ENCODE measurements around the gene PIP5K1C.
A peak's percentile ranks its signal among the peaks of the same experiment; 100 is the strongest.
"Not testable (repeated sequence)": the region's sequence is repeated elsewhere in the genome, so short reads cannot be mapped to it uniquely, and the experiment has no call there.

Gene PIP5K1C

DNA sequence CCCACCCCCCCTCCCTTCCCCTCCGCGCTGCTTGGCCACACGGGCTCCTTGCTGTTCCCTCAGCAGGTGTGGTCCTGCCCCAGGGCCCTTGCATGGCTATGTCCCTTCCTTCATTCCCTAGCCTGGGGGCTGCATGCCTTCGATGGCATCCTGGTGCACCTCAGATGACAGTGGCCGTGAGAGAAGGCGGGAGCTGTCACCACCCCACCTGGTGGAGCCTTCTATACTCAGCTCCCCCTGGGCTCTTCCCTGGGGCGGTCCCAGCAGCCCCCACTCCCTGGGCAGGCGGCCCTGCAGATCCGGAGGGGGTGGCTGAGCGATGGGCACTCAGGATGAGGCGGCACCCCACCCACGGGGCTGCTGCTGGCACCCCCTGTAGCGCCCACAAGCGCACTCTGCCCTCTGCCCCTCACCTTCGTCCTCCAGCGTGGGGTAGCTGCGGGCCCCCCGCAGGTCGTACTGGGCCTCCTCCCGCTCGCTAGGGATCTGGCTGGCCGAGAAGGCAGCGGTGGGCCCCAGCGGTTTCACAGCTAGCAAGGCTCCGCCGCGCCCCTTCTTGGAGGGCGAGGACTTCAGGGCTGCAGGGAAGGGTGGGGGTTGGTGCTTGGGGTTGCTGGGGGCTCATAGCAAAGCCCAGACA, 56.5 kb downstream of the PIP5K1C start:
- DNase-seq, result no peak

DNA sequence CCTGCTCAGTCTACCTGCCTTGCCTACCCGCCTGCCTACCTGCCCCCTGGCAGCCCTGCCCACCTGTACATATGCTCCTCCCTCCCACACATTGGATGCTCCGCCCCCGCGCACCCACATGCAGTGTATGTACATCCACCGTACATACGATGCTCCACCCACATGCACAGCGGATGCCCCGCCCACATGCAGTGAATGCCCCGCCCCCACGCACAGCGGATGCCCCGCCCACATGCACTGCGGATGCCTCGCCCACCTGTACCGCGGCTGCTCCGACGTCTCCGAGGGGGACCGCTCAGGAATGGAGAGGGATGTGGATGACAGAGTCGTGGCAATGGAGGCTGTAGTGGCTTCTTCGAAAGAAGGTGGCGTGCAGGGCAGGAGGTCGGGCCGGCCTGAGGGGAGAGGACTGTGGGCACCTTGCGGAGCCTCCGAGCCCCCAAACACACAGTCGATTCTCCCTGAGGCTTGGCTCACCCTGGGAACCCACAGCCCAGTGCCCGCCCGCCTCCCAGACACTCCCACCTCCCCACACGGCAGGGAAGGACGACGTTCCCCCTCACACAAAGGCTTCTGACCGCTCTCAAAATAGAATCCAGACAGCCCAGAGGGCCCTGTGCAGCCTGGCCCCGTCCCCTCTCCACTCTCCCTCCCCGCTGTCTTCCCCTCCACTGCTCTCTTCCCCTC, 57.1 kb downstream of the PIP5K1C start:
- DNase-seq, result peak in 1 of 2 donors; percentile 8

DNA sequence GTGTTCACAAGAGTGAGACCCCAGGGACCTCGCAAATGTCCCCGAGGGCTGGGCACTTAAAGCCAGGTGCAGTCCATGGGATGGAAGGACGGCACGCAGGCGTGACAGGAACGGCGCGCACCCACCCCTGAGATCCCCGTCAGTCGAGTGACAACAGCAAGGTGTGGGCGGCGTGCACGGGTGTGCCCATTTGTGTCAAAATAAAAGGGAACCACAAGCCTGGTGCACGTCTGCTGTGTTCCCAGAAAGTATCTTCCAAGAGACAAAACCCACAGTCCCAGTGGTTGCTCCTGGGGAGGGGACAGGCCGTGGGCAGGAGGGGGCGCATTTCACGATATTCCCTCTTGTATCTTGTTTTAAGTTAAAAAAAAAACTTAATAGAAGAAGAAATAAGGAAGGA, 58.0 kb downstream of the PIP5K1C start:
- no peak for DNase-seq

DNA sequence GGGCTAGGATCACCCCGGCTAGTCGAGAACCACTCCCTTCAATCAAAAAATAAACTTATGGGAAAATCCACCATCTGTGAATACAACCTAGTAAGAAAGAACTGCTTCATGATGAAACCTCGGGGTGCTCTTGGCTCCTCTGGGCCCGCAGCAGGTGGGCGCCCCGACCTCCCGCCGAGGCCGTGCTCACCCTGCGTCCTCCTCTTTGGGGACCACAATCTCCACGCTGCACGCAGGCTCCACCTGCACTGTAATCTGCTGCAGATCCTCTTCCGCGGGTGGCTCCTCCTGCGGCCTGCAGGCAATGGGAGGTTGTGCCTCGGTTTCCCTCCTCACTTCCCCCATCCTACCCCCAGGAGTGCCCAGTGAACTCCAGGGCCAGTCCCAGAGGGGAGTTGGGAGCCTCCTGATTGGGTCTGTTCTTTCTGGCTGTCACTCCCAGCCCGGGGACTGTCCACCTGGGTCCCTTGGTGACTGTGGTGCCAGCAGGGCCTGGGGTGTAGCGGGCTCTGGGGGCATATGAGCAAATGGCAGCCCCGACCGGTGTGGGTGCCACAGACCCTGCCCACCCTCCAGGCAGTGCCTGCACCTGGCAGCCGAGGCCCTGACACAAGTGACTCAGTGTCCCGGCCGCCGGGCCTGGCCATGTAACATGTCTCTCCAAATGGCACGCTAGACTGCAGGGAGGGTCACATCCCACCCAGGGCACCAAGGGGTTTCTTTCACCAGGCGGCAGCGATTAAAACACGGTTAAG, 58.6 kb downstream of the PIP5K1C start:
- no peak for DNase-seq

DNA sequence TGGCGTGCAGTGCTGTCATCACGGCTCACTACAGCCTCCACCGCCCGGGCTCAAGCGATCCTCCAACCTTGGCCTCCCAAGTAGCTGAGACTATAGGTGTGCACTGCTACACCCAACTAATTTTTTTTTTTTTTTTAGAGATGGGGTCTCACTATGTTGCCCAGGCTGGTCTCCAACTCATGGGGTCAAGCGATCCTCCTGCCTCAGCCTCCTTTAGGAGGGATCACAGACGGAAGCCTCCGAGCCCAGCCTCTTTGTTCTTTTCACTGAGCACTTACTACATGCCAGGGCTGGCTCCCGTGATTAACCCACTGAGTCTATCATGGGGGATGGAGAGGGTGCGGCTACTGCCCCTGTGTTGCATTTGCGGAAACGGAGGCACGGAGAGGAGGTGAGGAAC, 60.8 kb downstream of the PIP5K1C start:
- no peak for DNase-seq

DNA sequence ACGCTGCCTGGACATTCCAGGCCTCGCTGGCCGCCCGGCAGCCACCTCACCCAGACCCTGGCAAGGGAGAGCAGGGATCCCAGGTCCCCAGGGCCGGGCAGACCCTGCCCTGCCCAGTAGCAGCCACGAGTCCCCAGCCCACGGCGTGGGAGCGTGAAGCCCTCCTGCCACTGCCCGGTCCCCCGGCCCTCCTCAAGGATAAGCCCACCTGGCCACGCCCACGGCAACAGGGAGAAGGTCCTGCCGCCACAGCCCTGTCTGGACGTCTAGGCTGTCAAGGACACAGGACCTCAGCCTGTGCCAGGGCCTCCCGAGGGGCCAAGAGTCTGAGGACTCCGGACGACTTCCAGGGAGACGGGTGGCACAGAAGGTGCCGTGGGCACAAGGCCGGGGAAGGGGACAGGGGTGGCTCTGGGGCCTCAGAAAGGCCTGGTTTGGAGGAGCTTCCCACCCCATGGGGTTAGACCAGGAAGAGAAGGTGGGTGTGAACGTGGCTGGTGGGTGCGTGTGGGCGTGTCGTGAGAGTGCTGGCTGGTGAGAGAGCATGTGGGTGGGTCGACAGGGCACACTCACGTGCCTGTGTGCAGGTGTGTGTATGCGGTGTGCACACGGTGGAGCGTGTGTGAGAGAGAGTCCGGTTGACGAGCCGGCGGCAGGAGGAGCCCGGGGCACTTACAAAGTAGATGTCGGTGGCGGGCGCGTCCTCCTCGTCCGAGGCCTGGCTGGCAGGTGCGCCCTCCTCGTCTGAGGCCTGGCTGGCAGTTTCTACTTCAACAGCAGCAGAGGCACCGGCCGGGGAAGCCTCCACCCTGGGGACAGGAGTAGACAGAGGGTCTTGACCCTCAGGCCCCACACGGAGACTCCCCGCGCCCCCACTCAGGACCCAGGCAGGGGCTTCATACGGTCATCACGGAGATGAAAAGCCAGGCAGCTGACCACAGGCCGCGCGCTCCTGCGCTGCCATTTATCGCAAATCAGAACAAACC, 61.8 kb downstream of the PIP5K1C start:
- no peak for DNase-seq

DNA sequence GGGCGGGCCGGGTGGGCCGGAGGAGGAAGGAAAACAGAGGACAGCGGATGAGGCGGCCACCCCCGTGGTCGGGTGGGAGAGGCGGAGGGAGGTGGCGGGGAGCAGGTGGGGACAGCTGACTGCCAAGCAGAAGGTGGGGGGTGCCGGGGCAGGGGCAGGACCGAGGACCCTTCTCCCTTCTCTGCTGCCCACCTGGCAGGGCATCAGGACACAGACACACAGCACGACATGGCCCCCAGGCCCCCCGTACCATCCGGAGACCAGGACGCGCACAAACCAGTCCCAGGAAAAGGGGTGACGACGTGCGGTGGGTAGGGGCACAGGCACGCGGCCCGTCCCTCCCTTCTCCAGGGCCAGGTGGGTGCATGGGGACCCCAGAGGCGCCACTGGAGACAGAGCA, 62.6 kb downstream of the PIP5K1C start:
- no peak for DNase-seq

DNA sequence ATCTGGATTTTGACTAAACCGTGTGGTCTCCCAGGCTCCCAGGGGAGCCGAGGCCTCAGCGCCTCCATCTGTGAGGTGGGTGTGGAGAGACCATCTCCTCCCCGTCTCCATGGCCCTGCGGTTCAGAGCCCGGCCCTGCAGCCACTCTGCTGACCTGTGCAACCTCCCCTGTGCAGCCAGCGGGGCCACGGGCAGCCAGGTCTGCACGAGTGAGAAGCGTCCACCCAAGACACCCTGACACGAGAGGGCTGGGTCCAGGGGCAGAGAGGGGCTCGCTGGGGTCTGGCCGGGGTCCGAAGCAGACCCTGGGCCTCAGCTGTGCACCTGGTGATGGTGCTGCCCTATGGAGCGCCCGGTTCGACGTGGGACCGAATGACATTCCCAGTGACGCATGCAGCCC, 63.3 kb downstream of the PIP5K1C start:
- no peak for DNase-seq

DNA sequence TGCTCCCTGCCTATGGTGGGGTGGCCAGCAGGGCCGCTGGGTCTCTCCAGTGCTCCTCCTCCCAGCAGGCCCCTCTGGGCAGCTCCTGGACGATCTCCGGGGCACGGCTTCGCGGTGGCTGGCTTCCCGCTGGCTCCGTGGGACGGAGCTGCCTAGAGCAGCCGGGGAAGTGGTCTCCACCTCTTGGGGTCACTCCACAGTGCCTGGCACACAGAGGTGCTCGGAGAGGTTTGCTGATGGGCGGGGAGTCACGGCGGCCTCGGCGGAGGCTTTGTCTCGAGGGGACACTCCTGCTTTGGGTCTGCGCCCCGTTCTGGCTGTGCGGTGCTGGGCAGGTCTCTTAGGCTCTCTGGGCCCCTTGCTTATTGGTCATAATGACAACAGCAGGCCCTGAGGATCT, 63.8 kb downstream of the PIP5K1C start:
- no peak for DNase-seq

DNA sequence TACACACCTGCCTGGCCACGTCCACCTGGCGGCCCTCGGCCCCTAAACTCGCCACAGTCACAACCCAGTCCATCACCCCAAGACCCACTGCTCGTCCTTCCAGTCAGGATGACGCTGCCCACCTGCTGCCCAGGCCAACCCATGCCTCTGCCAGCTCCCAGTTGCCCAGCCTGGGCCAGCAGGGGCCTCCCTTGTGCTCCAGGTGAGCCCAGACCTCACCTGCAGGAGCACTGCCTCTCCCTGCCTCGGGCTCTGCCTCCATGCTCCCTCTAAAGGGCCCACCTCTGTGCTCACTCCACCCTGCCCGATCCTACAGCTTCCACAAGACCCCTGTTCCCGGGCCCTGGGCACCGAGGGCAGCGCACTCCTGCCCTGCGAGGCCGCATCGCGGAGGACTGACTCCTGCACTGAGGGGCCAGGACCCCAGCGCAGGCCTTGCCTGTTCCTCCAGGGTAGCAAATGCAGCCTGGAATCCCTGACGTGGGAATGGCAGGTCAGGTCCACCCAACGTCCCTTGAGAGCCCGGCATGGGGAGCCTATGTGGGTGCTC, 65.7 kb downstream of the PIP5K1C start:
- no peak for DNase-seq

DNA sequence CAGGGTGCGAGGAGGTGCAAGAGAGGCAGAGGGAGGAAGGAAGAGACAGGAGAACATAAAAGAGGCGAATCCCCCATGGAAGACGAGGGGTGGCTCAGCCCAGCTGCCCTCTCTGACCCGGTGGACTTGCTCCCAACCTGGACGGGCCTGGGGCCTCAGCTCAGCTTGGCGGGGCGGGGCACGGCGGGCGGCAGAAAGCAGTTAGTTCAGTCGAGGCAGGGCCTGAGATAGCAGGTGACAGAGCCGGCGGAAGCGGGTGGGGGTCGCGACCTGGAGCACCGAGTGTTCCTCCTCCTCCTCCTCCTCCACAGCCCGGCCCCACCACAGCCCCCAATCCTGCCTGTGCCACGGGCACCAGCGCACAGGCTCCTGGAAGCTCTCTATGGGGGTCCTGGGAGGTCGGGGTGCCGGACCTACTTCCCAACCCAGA, 66.7 kb downstream of the PIP5K1C start:
- DNase-seq, result no peak

DNA sequence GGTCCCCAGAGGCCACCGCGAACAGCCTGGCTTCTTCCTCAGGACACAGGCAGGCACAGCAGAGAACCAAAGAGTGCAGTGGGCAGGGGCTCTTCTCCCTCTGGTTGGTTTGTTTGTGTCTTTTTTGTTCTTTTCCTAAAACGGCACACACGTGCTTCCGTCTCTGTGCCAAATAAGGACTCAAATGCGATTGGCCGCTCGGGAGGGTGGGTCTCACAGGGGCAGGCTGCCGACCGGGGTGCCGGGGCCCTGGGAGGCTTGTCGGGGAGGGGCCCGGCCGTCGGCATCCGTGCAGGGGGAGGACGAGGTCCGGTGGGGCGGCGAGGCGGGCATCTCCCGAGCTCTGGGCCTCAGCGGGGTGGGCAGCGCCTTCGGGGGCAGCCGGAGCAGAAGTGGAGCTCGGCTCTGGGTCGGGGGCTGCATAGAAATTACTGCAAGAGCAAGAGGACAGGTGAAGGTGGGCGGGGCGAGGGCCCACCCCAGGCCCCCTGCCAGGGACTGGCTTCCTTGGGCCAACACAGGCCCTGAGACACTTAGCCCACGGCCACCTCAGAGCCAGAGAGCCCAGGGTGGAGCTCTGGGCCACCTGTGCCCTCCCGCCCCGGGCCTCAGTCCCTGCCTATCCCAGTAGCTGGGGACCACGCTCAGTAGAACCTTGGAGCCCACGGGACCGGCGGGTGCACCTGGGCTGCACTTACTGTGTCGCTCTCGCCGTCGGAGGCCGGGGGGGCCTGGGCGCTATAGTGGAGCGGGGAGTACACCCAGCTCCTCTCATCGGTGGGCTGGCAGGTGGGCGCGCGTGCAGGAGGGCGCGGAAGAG, 67.3 kb downstream of the PIP5K1C start:
- DNase-seq, result no peak

DNA sequence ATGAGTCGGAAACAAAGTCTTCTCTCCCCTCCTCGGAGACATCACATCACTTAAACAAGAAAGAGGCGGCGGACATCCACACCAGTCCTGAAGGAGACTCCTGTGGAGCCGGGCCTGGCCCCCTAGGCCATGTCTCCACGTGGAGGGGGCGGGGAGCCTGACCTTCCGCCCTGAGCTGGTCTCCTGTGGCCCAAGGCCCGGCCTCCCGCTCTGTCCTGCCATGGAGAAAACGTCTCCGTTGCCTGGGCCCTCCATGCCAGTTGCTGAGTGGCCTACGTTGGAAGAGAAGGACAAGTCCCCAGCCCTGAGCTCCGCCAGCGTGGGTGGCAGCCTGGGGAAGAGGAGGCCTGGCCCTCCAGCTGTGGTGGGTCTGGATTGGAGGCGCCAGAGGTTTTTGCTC, 68.2 kb downstream of the PIP5K1C start:
- no peak for DNase-seq

DNA sequence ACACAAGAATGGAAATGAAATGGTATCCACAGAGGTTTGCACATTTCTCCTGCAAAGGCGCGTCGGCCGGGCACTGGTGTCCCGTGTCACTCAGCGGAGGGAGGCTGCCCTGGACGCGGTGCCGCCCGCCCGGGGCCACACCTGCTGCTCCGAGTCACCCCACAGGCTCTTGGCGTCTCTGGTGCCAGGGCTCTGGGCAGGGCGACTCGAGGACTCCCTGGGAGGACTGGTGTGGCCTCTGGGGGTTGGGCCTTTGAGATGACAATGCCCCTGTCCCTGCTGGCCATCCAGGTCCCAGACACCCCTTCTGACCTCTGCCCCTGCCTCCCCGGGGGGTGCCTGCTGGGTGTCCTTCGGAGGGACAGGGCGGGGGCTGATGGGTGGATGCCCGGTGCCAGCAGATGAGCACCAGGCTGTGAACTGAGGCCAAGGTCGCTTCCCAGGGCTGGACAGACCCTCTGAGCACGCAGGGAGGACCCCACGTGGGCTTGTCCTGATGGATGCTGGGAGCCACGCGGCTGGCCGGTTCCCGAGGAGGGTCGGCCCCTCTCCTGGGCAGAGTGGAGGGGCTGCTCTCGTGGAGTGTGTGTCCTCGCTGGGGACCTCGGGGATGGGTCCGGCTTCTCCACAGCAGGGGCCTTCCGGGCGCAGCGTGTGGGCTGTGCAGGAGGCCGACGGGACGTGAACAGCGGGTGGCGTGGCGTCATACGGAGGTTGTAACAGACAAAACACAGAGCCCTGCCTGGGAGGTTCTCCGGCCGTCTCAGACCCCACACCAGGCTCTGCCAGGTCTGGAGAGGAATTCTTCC, 69.0 kb downstream of the PIP5K1C start:
- no peak for DNase-seq

DNA sequence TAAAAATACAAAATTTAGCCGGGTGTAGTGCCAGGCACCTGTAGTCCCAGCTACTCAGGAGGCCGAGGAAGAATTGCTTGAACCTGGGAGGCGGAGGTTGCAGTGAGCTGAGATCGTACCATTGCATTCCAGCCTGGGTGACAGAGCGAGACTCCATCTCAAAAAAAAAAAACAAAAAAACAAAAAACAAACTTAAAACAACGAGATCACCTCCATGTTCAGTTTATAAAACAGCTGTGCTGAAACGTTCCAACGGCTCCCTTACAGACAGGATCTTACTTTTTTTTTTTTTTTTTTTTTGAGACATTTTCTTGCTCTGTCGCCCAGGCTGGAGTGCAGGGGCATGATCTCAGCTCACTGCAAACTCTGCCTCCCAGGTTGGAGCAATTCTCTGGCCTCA, 71.5 kb downstream of the PIP5K1C start:
- DNase-seq, result not testable (repeated sequence)

DNA sequence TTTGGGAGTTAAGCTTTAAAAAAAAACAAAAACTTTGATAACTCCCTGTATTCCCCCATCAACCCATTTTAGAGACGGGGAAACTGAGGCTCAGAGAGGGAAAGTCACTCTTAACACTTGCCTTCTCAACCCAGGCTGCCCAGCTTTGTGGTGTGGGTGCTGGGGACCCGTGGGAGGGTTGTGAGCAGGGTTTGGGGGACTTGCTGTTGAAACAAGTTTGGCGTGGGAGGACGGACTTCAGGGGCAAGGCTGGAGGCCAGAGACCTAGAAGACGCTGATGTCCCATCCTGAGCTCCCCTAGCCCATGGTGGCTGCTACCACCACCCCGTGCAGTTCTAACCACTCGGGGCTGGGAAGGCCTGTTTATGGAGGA, 72.9 kb downstream of the PIP5K1C start:
- DNase-seq, result no peak

DNA sequence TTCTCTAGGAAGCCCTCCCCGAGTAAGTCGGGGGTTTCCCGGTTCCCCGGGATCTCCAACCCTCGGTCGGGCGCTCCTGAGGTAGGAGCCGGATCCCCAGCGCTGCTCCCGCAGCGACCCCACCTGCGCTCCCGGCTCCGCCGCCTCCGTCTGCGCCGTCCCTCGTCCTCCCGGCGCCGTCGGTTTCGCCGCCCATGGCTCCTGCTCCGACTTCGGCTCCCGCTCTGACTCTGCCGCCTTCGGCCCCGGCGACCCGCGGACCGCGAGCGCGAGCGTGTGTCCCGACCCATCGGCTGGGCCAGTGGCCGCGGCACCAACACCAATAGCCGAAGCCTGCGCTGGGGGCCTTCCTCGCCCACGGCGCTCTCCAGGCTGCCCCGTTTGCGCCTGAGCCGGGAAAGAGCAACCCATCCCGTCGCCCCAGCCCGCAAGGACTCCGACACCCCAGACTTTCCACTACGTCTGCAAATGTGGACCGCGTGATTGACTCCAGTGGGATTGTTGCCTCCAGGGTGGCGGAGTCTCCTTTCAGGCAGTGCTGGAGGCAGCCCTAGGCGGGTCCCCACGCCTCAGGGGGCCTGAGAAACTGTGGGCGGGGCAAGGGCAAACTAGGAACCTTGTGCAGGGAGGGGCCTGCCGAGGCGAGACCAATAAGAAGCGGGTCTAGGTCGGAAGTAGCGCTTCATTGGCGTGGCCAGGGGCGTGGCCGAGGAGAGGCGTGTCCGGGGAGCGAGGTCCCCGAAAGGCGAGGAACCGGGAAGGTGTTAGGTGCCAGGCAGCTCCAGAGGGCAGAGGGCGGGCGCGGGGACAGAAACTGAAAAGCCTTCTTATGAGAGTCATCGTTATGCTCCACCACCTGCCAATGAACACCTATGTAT, 73.6 kb downstream of the PIP5K1C start, which contains the start of gene CACTIN:
Gene CACTIN, minus strand, starts transcription at position 318 of the 878 bp plus-strand sequence. Its CDS starts 28 bp downstream, at position 290.
- DNase-seq, result peak; percentile 98 to 99

DNA sequence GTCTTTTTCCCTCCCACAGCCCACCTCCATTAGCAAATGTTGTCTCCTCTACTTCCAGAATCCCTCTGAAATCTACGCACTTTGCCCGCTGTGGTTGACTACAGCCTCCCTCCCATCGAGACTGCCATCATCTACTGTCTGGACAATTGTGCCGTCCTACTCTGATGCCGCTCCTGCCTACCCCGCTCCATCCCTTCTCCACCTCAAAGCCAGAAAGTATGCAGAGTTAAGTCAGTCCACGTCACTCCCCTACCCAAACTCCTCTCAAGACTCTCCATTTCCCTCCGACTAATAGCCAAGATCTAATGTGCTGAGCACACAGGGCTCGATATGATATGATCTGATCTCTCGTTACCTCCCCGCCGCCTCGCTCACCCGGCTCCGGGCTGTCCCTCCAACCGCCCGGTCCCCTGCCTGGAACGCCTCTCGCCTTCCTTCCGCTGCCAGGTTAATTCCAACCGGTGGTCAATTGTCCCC, 74.2 kb downstream of the PIP5K1C start:
- DNase-seq, result no peak

DNA sequence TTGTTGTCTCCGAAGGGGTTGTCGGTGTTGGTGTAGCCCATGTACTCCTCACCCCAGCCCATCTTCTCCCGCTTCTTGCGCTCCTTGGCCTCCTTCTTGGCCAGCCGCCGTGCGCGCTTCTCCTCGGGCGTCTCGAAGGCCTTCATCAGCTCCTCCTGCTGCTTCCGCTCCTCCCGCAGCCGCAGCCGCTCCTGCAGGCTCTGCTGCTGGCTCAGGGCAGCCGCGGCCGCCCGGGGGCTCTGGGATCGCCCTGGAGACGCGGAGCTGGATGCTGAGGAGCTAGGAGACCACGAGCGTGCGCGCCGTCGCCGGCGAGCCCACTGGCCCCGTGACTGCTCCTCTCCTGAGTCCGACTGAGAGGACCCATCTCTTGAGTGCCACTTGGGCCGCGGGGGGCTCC, 76.6 kb downstream of the PIP5K1C start:
- no peak for DNase-seq
